ENCODE results near the gene MINDY4B. TPM values are rescaled to one million over a fixed set of nuclear protein-coding genes. Genes with fewer than 3 reads are reported as not detected.
A peak's percentile ranks its signal among the peaks of the same experiment; 100 is the strongest.
"Not testable (repeated sequence)": the region's sequence is repeated elsewhere in the genome, so short reads cannot be mapped to it uniquely, and the experiment has no call there.

The MINDY4B gene
- total RNA-seq, 2 experiments from 2014 or later = not detected

- H3K27ac Mint-ChIP-seq = no peak overlapping the region
- DNase-seq (no peak), ATAC-seq (no peak)
- no peaks in the 10 kb centered on the region for H3K9me3 Mint-ChIP-seq (ENCODE audit: low read depth)
- H3K4me3 Mint-ChIP-seq = no peak overlapping the region
- H3K4me1 Mint-ChIP-seq = no peaks in the 10 kb centered on the region
- CTCF ChIA-PET = no interaction called here
- H3K27me3 Mint-ChIP-seq = peaks cover 33% of the 10 kb centered on the region
- H3K36me3 Mint-ChIP-seq = no peaks in the 10 kb centered on the region
These were observed 18.2 kb downstream of the MINDY4B start for GRCh38 chr3:150887031-150887430.

GRCh38 chr3:150885535-150885934 lies 19.7 kb downstream of the MINDY4B start:
- no peak overlapping the region for H3K27ac Mint-ChIP-seq
- H3K27me3 Mint-ChIP-seq = peaks cover 39% of the 10 kb centered on the region
- ATAC-seq (no peak), DNase-seq (no peak)
- no peak overlapping the region for H3K4me3 Mint-ChIP-seq
- H3K4me1 Mint-ChIP-seq = no peaks in the 10 kb centered on the region
- no peaks in the 10 kb centered on the region for H3K36me3 Mint-ChIP-seq
- CTCF ChIA-PET = no interaction called here
- H3K9me3 Mint-ChIP-seq (ENCODE audit: low read depth) = no peaks in the 10 kb centered on the region

- CTCF ChIA-PET = interaction anchor here (0.7 to 1.9 kb wide), 2 partner anchors 9 to 91 kb away, joined by 4 to 10 read pairs; no protein-coding TSS in a partner anchor
- DNase-seq (no peak), ATAC-seq (no peak)
- no peaks in the 10 kb centered on the region for H3K36me3 Mint-ChIP-seq
- no peak overlapping the region for H3K27ac Mint-ChIP-seq
- H3K4me3 Mint-ChIP-seq = no peak overlapping the region
- H3K4me1 Mint-ChIP-seq = peaks cover 22% of the 10 kb centered on the region
- H3K9me3 Mint-ChIP-seq (ENCODE audit: low read depth) = no peaks in the 10 kb centered on the region
- peaks cover 16% of the 10 kb centered on the region for H3K27me3 Mint-ChIP-seq
These were observed 26.2 kb downstream of the MINDY4B start for GRCh38 chr3:150878996-150879575.

- ATAC-seq = no peak
- Mint-ChIP-seq H3K36me3 (no peaks in the 10 kb centered on the region), H3K4me1 (peaks cover 23% of the 10 kb centered on the region), H3K9me3 (ENCODE audit: low read depth) (no peaks in the 10 kb centered on the region), H3K4me3 (no peak overlapping the region), H3K27ac (no peak overlapping the region), H3K27me3 (peaks cover 11% of the 10 kb centered on the region)
- CTCF ChIA-PET = interaction anchor here (0.7 to 1.9 kb wide), 2 partner anchors 8 to 90 kb away, joined by 4 to 10 read pairs; no protein-coding TSS in a partner anchor
- no peak for DNase-seq
These were observed 26.9 kb downstream of the MINDY4B start for GRCh38 chr3:150878290-150878689.

DNA sequence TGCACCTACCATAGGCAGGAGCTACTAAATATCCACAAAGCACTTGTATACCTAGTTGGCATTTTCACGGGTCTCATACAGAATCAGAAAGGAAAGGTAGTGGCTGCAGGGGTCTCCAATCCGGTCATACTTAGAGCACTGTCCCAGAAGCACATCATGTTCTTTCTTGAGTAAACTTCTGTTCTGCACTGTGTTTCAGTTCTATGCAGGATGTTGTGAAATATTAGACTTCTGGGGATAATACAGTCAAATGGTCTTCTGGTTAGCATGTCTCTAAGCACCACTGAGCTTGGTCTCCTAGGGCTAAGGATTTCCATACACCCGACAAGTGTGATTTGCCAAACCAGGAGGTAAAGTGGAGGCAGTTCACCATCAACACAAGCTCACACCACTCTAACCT lies 27.9 kb downstream of the MINDY4B start:
- CTCF ChIA-PET = interaction anchor here (1.5 kb wide), 1 partner anchor 156 kb away, joined by 3 read pairs; no protein-coding TSS in a partner anchor
- H3K4me1 Mint-ChIP-seq = peaks cover 23% of the 10 kb centered on the region
- no peaks in the 10 kb centered on the region for H3K9me3 Mint-ChIP-seq (ENCODE audit: low read depth)
- H3K4me3 Mint-ChIP-seq = no peak overlapping the region
- H3K27ac Mint-ChIP-seq = no peak overlapping the region
- ATAC-seq = no peak
- DNase-seq = no peak
- H3K27me3 Mint-ChIP-seq = peaks cover 8% of the 10 kb centered on the region
- H3K36me3 Mint-ChIP-seq = no peaks in the 10 kb centered on the region

- Mint-ChIP-seq H3K9me3 (ENCODE audit: low read depth) (no peaks in the 10 kb centered on the region), H3K36me3 (no peaks in the 10 kb centered on the region), H3K4me1 (peaks cover 23% of the 10 kb centered on the region), H3K4me3 (no peak overlapping the region), H3K27me3 (peaks cover 3% of the 10 kb centered on the region), H3K27ac (no peak overlapping the region)
- CTCF ChIA-PET = interaction anchor here (1.5 kb wide), 1 partner anchor 155 kb away, joined by 3 read pairs; no protein-coding TSS in a partner anchor
- DNase-seq = no peak
- ATAC-seq = no peak
These were observed 28.5 kb downstream of the MINDY4B start for GRCh38 chr3:150876611-150877265.

- CTCF ChIA-PET = interaction anchor here (0.9 to 1.8 kb wide), 2 partner anchors 49 to 88 kb away, joined by 3 to 8 read pairs; no protein-coding TSS in a partner anchor
- Mint-ChIP-seq H3K36me3 (no peaks in the 10 kb centered on the region), H3K9me3 (ENCODE audit: low read depth) (no peaks in the 10 kb centered on the region), H3K4me1 (peaks cover 23% of the 10 kb centered on the region), H3K27ac (peak overlapping the region; percentile 33), H3K4me3 (no peak overlapping the region), H3K27me3 (no peaks in the 10 kb centered on the region)
- ATAC-seq (peak; percentile 77), DNase-seq (no peak)
These were observed 29.7 kb downstream of the MINDY4B start for GRCh38 chr3:150875548-150875947.

- CTCF ChIA-PET = interaction anchor here (0.9 to 1.8 kb wide), 5 partner anchors 10 to 337 kb away, joined by 3 to 8 read pairs (median 4); no protein-coding TSS in a partner anchor
These were observed 30.5 kb downstream of the MINDY4B start for GRCh38 chr3:150874666-150875219.

DNA sequence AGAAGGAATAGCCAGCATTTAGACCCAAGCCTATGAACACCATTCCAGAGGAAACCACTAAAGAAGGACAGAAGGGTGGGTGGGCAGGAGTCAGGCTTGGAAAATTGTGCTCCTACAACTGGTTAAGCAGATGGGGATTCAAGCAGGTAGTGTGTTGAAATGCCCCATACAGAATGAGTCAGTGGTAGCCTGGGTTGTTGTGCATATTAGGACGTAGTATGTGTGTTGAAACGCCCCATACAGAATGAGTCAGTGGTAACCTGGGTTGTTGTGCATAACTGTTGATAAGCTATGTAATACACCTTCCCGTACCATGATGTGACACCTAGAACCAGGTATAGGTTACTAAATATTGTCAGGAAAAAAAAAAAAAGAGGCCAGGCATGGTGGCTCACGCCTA lies 34.0 kb downstream of the MINDY4B start:
- DNase-seq (no peak), ATAC-seq (no peak)
- no peak overlapping the region for H3K27ac Mint-ChIP-seq
- H3K9me3 Mint-ChIP-seq (ENCODE audit: low read depth) = no peaks in the 10 kb centered on the region
- CTCF ChIA-PET = interaction anchor here (1.3 kb wide), 1 partner anchor 8 kb away, joined by 4 read pairs; no protein-coding TSS in a partner anchor
- H3K27me3 Mint-ChIP-seq = peaks cover 9% of the 10 kb centered on the region
- H3K36me3 Mint-ChIP-seq = no peaks in the 10 kb centered on the region
- peaks cover 20% of the 10 kb centered on the region for H3K4me1 Mint-ChIP-seq
- H3K4me3 Mint-ChIP-seq = no peak overlapping the region

More at GRCh38 chr3:150874666-150875219, 30.5 kb downstream of the MINDY4B start:
- Mint-ChIP-seq H3K4me3 (no peak overlapping the region), H3K27ac (no peak overlapping the region), H3K9me3 (ENCODE audit: low read depth) (no peaks in the 10 kb centered on the region), H3K27me3 (no peaks in the 10 kb centered on the region), H3K36me3 (no peaks in the 10 kb centered on the region), H3K4me1 (peaks cover 23% of the 10 kb centered on the region)
- ATAC-seq = no peak
- DNase-seq = no peak

DNA sequence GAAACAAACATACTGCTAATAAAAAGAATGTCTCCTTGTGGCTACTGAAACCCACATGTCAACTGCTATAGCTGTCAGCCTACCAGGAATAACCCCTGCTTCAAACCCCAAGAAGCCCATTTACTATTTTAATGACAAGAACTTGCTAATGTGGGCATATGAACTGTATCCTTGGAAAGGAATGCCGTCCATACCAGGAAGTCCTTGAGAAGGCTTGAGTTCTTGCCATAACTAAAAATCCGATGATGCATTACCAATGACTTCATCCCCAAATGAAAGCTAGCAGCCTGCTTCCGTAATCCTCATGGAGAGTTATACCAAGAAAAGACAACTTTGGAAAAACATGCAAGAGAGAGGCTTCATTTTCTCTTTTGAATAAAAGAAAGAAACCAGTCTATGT lies 34.8 kb downstream of the MINDY4B start:
- Mint-ChIP-seq H3K27me3 (peaks cover 13% of the 10 kb centered on the region), H3K9me3 (ENCODE audit: low read depth) (no peaks in the 10 kb centered on the region), H3K4me3 (no peak overlapping the region), H3K27ac (no peak overlapping the region), H3K36me3 (no peaks in the 10 kb centered on the region), H3K4me1 (peaks cover 14% of the 10 kb centered on the region)
- CTCF ChIA-PET = interaction anchor here (1.3 kb wide), 1 partner anchor 8 kb away, joined by 4 read pairs; no protein-coding TSS in a partner anchor
- DNase-seq = no peak
- no peak for ATAC-seq

DNA sequence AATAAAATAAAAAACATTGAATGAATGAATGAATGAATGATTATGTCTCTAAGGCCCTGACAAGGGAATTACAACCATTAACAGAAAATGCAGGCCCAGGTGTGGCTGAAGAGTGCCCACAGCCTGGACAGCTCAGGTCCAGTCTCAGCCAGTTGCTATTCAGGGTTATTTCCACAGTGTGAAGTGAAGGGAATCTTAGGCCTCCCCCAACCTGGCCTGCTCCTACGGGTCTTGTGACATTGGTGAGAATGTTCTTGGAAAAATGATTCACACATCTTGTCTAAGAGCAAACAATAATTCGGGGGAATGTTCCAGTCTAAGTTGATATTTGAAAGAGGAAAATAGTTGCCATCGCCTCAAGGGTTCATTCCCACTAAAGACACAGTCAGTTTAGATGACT lies 37.0 kb downstream of the MINDY4B start:
- no peak for ATAC-seq
- CTCF ChIA-PET = no interaction called here
- H3K9me3 Mint-ChIP-seq (ENCODE audit: low read depth) = no peaks in the 10 kb centered on the region

DNA sequence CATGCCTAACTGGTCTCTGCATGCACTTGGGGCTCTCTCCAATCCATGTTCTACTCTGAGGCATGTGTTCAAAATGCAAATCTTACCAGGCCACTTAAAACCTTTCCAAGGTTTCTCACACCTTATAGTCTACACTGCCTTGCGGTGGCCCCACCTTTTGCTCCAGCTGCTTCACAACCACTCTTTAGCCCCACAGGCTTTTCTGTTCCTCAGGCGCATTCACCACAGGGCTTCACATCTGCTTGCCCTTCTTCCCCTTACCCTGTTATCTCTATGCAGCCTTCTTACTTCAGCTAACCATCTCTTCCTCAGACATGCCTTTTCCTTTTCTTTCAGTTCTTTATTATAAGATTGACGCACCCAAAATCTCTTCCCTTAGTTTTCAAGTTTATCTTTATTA lies 37.8 kb downstream of the MINDY4B start:
- Mint-ChIP-seq H3K4me1 (peaks cover 8% of the 10 kb centered on the region), H3K27ac (no peak overlapping the region), H3K4me3 (no peak overlapping the region), H3K36me3 (no peaks in the 10 kb centered on the region), H3K9me3 (ENCODE audit: low read depth) (no peaks in the 10 kb centered on the region), H3K27me3 (peaks cover 21% of the 10 kb centered on the region)
- ATAC-seq (no peak), DNase-seq (no peak)
- CTCF ChIA-PET = interaction anchor here (1.0 kb wide), 1 partner anchor 80 kb away, joined by 5 read pairs; no protein-coding TSS in a partner anchor

More for the DNA sequence above, 37.0 kb downstream of the MINDY4B start:
- H3K4me3 Mint-ChIP-seq = no peak overlapping the region
- H3K36me3 Mint-ChIP-seq = no peaks in the 10 kb centered on the region
- DNase-seq = no peak
- peaks cover 17% of the 10 kb centered on the region for H3K27me3 Mint-ChIP-seq
- H3K4me1 Mint-ChIP-seq = peaks cover 8% of the 10 kb centered on the region
- no peak overlapping the region for H3K27ac Mint-ChIP-seq

- H3K27me3 Mint-ChIP-seq = peaks cover 28% of the 10 kb centered on the region
- H3K4me3 Mint-ChIP-seq; H3K4me1 Mint-ChIP-seq; H3K27ac Mint-ChIP-seq; H3K36me3 Mint-ChIP-seq; H3K9me3 Mint-ChIP-seq (ENCODE audit: low read depth); ATAC-seq; DNase-seq: not testable (repeated sequence)
- CTCF ChIA-PET = interaction anchor here (1.0 to 2.7 kb wide), 10 partner anchors 19 to 337 kb away, joined by 3 to 26 read pairs (median 3); no protein-coding TSS in a partner anchor
These were observed 41.3 kb downstream of the MINDY4B start for GRCh38 chr3:150863921-150864320.
